ENCODE data around the gene NUDT16. TPM values are rescaled to one million over a fixed set of nuclear protein-coding genes. Genes with fewer than 3 reads are reported as not detected.

NUDT16 gene
- total RNA-seq, 2 donors from 2014 or later: 15.2 to 21.1 TPM

- DNase-seq: no peak
- Histone ChIP-seq H3K4me1 (ENCODE audit: control insufficient read depth, insufficient read depth, low read length) (no peaks in the 10 kb centered on the region), H3K4me3 (ENCODE audit: low read length) (no peak overlapping the region), H3K36me3 (ENCODE audit: control insufficient read depth, insufficient read depth, low read length) (no peaks in the 10 kb centered on the region), H3K27ac (ENCODE audit: low read depth, low read length) (no peak overlapping the region), H3K9me3 (ENCODE audit: control insufficient read depth, low read length) (peaks cover under 1% of the 10 kb centered on the region), H3K9ac (ENCODE audit: extremely low read depth, low read length, poor library complexity, severe bottlenecking) (no peak overlapping the region), H3K27me3 (ENCODE audit: control insufficient read depth, insufficient read depth, low read length, poor library complexity, severe bottlenecking) (no peaks in the 10 kb centered on the region)
- no peak overlapping the region for H3K27ac Mint-ChIP-seq
- H3K9me3 Mint-ChIP-seq: peaks cover 18% of the 10 kb centered on the region
- H3K27me3 Mint-ChIP-seq (ENCODE audit: insufficient read depth): no peaks in the 10 kb centered on the region
- H3K4me1 Mint-ChIP-seq: peaks cover 4% of the 10 kb centered on the region
- WGBS, 2 experiments (ENCODE audit: insufficient coverage in 1 of 2, insufficient read length in 1 of 2): 100% methylated on average over 1 of the region's 2 CpGs; no CpG with 5 or more reads in 1 of the 2 experiments
- H3K4me3 Mint-ChIP-seq: no peak overlapping the region
- H3K36me3 Mint-ChIP-seq (ENCODE audit: low read depth): peaks cover 6% of the 10 kb centered on the region
- TF ChIP-seq CTCF (conservative IDR thresholded peaks at IDR 0.05): no peak
Measured at GRCh38 chr3:131348911-131349310, 32.7 kb upstream of the NUDT16 start.

- H3K27ac Mint-ChIP-seq: no peak overlapping the region
- no peak overlapping the region for H3K9ac ChIP-seq (ENCODE audit: extremely low read depth, low read length, poor library complexity, severe bottlenecking)
- H3K9me3 Mint-ChIP-seq: peaks cover 12% of the 10 kb centered on the region
- H3K4me3 Mint-ChIP-seq: no peak overlapping the region
- H3K4me1 Mint-ChIP-seq: peaks cover 4% of the 10 kb centered on the region
- no peaks in the 10 kb centered on the region for H3K4me1 ChIP-seq (ENCODE audit: control insufficient read depth, insufficient read depth, low read length)
- no peak overlapping the region for H3K27ac ChIP-seq (ENCODE audit: low read depth, low read length)
- TF ChIP-seq CTCF (conservative IDR thresholded peaks at IDR 0.05): no peak
- H3K36me3 ChIP-seq (ENCODE audit: control insufficient read depth, insufficient read depth, low read length): no peaks in the 10 kb centered on the region
- no peak for DNase-seq
- H3K9me3 ChIP-seq (ENCODE audit: control insufficient read depth, low read length): no peaks in the 10 kb centered on the region
- H3K36me3 Mint-ChIP-seq (ENCODE audit: low read depth): peaks cover 1% of the 10 kb centered on the region
- 92 to 100% methylated on average over 3 to 5 of the region's 5 CpGs for WGBS, 2 experiments (ENCODE audit: insufficient coverage in 1 of 2, insufficient read length in 1 of 2)
- no peak overlapping the region for H3K4me3 ChIP-seq (ENCODE audit: low read length)
- no peaks in the 10 kb centered on the region for H3K27me3 Mint-ChIP-seq (ENCODE audit: insufficient read depth)
- H3K27me3 ChIP-seq (ENCODE audit: control insufficient read depth, insufficient read depth, low read length, poor library complexity, severe bottlenecking): no peaks in the 10 kb centered on the region
Measured at GRCh38 chr3:131349454-131349853, 32.1 kb upstream of the NUDT16 start.

GRCh38 chr3:131349946-131350347 lies 31.6 kb upstream of the NUDT16 start:
- WGBS, 2 experiments (ENCODE audit: insufficient coverage in 1 of 2, insufficient read length in 1 of 2): 92 to 95% methylated on average over 4 of the region's 4 CpGs
- no peak overlapping the region for H3K9ac ChIP-seq (ENCODE audit: extremely low read depth, low read length, poor library complexity, severe bottlenecking)

More at GRCh38 chr3:131349946-131350347, 31.6 kb upstream of the NUDT16 start:
- Histone ChIP-seq H3K4me1 (ENCODE audit: control insufficient read depth, insufficient read depth, low read length) (no peaks in the 10 kb centered on the region), H3K27me3 (ENCODE audit: control insufficient read depth, insufficient read depth, low read length, poor library complexity, severe bottlenecking) (no peaks in the 10 kb centered on the region), H3K27ac (ENCODE audit: low read depth, low read length) (no peak overlapping the region), H3K9me3 (ENCODE audit: control insufficient read depth, low read length) (no peaks in the 10 kb centered on the region), H3K4me3 (ENCODE audit: low read length) (no peak overlapping the region), H3K36me3 (ENCODE audit: control insufficient read depth, insufficient read depth, low read length) (no peaks in the 10 kb centered on the region)
- Mint-ChIP-seq H3K4me3 (no peak overlapping the region), H3K27me3 (ENCODE audit: insufficient read depth) (no peaks in the 10 kb centered on the region), H3K27ac (no peak overlapping the region), H3K36me3 (ENCODE audit: low read depth) (peaks cover 1% of the 10 kb centered on the region), H3K4me1 (peaks cover 4% of the 10 kb centered on the region), H3K9me3 (peaks cover 9% of the 10 kb centered on the region)
- TF ChIP-seq CTCF (conservative IDR thresholded peaks at IDR 0.05): no peak
- no peak for DNase-seq
